Heart right ventricle (tissue), 16 donors: ENCODE measurements around the gene AGBL4. TPM values are rescaled to one million over a fixed set of nuclear protein-coding genes. Genes with fewer than 3 reads are reported as not detected.

Experiments used
- ATAC-seq, 8 donors: fragments of 200-7000 bp; cut with Tn5 transposase; one replicate each; pipeline ENCODE4 v1.9.1; 2020; ENCODE audit warnings: mild to moderate bottlenecking in 8 of 8, moderate library complexity in 8 of 8, moderate number of reproducible peaks in 1 of 8
- DNase-seq, 2 donors: peaks; one replicate each; pipeline ENCODE4 v3.0.0-alpha.2; 2020
- H3K27ac ChIP-seq, 10 donors: fragments of 200-600 bp; sonication (generic) in 2 of 10; one replicate each; pipeline versions ENCODE4 v1.5.0 to v1.8.0; 2020 to 2022; ENCODE audit warnings: mild to moderate bottlenecking in 3 of 10
- H3K27me3 ChIP-seq, 7 donors: fragments of 200-600 bp; one replicate each; pipeline ENCODE4 v1.8.0; 2021 to 2022; ENCODE audit warnings: mild to moderate bottlenecking in 2 of 7
- H3K36me3 ChIP-seq, 9 donors: fragments of 200-600 bp; sonication (generic) in 1 of 9; one replicate each; pipeline versions ENCODE4 v1.5.0 to v1.8.0; 2020 to 2022; ENCODE audit warnings: mild to moderate bottlenecking in 2 of 9
- H3K4me1 ChIP-seq, 9 donors: fragments of 200-600 bp; sonication (generic) in 1 of 9; one replicate each; pipeline versions ENCODE4 v1.5.0 to v1.8.0; 2020 to 2022; ENCODE audit warnings: mild to moderate bottlenecking in 4 of 9
- H3K4me3 ChIP-seq, 10 donors: fragments of 200-600 bp; sonication (generic) in 2 of 10; one replicate each; pipeline versions ENCODE4 v1.5.0 to v1.8.0; 2020 to 2022; ENCODE audit warnings: mild to moderate bottlenecking in 7 of 10, moderate library complexity in 2 of 10
- H3K9me3 ChIP-seq, 11 donors: fragments of 200-600 bp in 10 of 11; sonication (generic) in 2 of 11; one replicate each; pipeline versions ENCODE4 v1.5.0 to v1.8.0; 2013 to 2022; ENCODE audit warnings: mild to moderate bottlenecking in 2 of 11, control low read depth in 1 of 11, moderate library complexity in 1 of 11
- WGBS, 2 donors: extraction: QIAGEN DNeasy Blood & Tissue Kit; methylation state at CpG; one replicate each; pipeline ENCODE4 v1.1.7; 2013; ENCODE audit warnings: inconsistent platforms in 1 of 2; 5-methylcytosine and 5-hydroxymethylcytosine counted together
- intact Hi-C, 10 donors: fragments of 100-400 bp; cut with DNase I; formaldehyde crosslinking; loops; one replicate each; pipeline versions ENCODE4 v1.11.1 to v1.14.2; 2022
- polyA plus RNA-seq, 2 donors: library from polyadenylated mRNA; stranded (reverse); fragments of 200-250 nt; gene quantifications; one replicate each; pipeline ENCODE4 v1.2.3, GENCODE V29; 2013
- total RNA-seq, 10 donors: library from RNA; stranded (reverse); fragmentation: NEBNext Ultra II Directional in 3 of 10; extraction: Animal tissue kit (Norgen Biotek cat#: 25700) in 3 of 10; gene quantifications; one replicate each; pipeline versions ENCODE4 v1.2.1 to v1.2.4, GENCODE V29; 2021 to 2023
- TF ChIP-seq, protein P1 (sequence below), 9 donors: fragments of 200-600 bp; sonication (generic) in 2 of 9; IDR thresholded peaks; one replicate each; pipeline versions ENCODE4 v1.5.0 to v1.8.0; 2021 to 2022; ENCODE audit warnings: antibody characterized with exemption in 9 of 9, mild to moderate bottlenecking in 5 of 9, moderate library complexity in 1 of 9
- donor health status: Arrhythmogenic right ventricular cardiomyopathy.
- donor health status: ischemic (EF 13 %, LVEDD 7.1; RV severe dilation, severe dysfunction).
- donor health status: healthy with polysubstance abuse.
- donor health status: DM: no; HTN: yes; CAD: no.
- donor health status: DM: no; HTN: no; CAD: no.
- donor health status: ischemic (EF 25% LVEDD 6.9; RV normal size, moderate dysfunction).
- donor health status: ischemic (EF 25% LVEDD 5.7; RV mildly dilated, moderate dysfunction).
- donor health status: healthy.
- donor health status: DM: yes; HTN: yes; CAD: no.
- donor health status: Ischemic cardiomyopathy.
- donor health status: ischemic (EF 35%, LVEDD 5.7; RV mildly dilated, moderate dysfunction).
- donor health status: nonischemic (EF 11% LVEDD 7.7; RV severe dilation, severe dysfunction).
- donor health status: DM: yes; HTN: yes; CAD: no.
- donor health status: PGD.
- donor health status: ischemic (EF 29% LVEDD 5.4; RV normal size, mild dysfunction).
- donor health status: nonischemic (EF 23%, LVEDD 6.1; RV moderate dilation, normal function).

AGBL4 gene
- total and polyA plus RNA-seq, 12 donors: 0.04 to 0.93 (median 0.46) TPM; not detected in 2

DNA sequence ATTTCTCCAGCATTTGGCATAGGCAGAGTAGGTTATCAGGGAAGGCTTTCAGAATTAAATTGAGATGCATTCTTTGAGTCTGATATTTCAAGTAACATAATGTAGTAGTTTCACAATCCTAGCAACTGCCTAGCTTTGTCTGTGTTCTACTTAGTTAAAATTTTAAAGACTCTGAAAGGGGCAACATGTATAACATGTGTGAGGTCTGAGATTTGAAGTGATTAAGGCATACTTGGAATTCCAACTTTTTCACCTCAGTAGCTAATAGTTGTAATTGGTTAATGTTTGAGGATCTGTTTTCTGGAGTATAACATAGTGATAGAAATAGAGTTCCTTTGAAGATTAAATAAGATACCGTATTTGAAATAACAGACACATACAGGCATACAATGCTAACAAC, 911.8 kb downstream of the AGBL4 start:
- no peak overlapping the region for H3K27ac ChIP-seq
- TF ChIP-seq, protein P1, sequence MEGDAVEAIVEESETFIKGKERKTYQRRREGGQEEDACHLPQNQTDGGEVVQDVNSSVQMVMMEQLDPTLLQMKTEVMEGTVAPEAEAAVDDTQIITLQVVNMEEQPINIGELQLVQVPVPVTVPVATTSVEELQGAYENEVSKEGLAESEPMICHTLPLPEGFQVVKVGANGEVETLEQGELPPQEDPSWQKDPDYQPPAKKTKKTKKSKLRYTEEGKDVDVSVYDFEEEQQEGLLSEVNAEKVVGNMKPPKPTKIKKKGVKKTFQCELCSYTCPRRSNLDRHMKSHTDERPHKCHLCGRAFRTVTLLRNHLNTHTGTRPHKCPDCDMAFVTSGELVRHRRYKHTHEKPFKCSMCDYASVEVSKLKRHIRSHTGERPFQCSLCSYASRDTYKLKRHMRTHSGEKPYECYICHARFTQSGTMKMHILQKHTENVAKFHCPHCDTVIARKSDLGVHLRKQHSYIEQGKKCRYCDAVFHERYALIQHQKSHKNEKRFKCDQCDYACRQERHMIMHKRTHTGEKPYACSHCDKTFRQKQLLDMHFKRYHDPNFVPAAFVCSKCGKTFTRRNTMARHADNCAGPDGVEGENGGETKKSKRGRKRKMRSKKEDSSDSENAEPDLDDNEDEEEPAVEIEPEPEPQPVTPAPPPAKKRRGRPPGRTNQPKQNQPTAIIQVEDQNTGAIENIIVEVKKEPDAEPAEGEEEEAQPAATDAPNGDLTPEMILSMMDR (IDR thresholded peaks at IDR 0.05): no peak
- 83 to 95% methylated on average over 1 of the region's 1 CpG for WGBS, 2 donors
- peaks cover 0 to 28% (median 11%) of the 10 kb centered on the region in 11 donors for H3K9me3 ChIP-seq
- no peaks in the 10 kb centered on the region for H3K36me3 ChIP-seq
- intact Hi-C loops: no loop called here
- DNase-seq (no peak), ATAC-seq (no peak)
- no peaks in the 10 kb centered on the region for H3K4me1 ChIP-seq
- no peak overlapping the region for H3K4me3 ChIP-seq
- no peaks in the 10 kb centered on the region for H3K27me3 ChIP-seq

DNA sequence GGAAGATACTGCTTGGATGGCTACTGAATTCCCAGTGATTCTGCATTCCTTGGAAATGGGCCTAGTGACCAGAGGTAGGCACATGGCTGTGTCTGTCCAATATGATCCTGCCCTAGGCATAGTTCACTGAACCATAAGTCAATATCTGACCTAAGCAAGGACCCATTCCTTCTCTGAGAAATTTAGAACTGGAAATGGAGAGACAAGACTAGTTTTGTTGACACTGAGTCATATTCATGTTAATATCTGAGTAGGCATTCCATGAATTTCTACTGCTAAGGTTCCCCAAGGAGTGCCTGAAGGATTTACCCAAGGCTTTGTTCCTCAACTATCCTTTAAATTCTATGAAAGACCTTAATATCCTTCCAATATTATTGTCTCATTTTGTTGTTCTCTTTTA, 917.3 kb downstream of the AGBL4 start:
- ATAC-seq: no peak
- Histone ChIP-seq H3K4me1 (no peaks in the 10 kb centered on the region), H3K9me3 (no peaks in the 10 kb centered on the region), H3K4me3 (no peak overlapping the region), H3K27me3 (no peaks in the 10 kb centered on the region), H3K36me3 (no peaks in the 10 kb centered on the region), H3K27ac (no peak overlapping the region)
- TF ChIP-seq, protein P1 (IDR thresholded peaks at IDR 0.05): no peak
- intact Hi-C loops: no loop called here
- DNase-seq: no peak

DNA sequence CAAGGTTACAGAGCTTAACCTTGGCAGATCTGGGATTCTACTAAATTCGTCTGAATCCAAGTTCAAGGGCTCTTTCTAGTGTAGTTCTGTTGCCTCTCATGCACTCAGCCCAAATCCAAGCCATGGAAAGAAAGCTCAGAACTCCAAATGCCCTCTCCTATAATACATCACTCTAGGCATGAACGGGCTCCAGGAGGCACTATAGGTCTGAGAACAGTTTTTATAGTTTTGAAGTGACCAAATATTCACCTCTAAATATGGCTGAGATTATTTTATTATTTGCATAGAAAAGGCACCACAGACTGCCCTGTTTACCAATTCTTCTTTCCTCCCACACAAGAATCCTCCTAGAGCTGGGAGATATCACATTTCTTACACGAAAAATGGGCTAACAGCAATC, 919.2 kb downstream of the AGBL4 start:
- ATAC-seq (no peak), DNase-seq (no peak)
- Histone ChIP-seq H3K36me3 (no peaks in the 10 kb centered on the region), H3K4me1 (no peaks in the 10 kb centered on the region), H3K27me3 (no peaks in the 10 kb centered on the region), H3K9me3 (no peaks in the 10 kb centered on the region), H3K27ac (no peak overlapping the region), H3K4me3 (no peak overlapping the region)
- TF ChIP-seq, protein P1 (IDR thresholded peaks at IDR 0.05): no peak
- intact Hi-C loops: no loop called here
- 60% methylated on average over 3 of the region's 3 CpGs for WGBS, 2 donors

DNA sequence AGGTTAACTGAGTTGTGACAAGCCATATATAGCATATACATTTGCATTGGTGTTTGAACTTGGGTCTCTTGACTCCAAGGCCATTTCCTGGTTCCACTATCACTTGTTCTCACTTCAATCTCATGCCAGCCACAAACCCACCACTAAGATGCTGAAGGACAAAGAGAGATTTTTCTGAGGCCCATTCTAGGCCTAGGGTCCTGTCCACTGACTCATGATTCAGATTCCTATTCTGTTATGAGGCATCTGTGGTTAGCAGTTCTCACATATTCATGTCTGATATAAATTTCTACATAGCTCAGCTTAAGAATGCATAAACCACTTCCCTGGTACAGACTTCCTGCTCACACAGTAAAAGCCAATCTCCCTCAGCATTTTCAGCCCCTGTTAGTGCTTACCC, 921.0 kb downstream of the AGBL4 start:
- Histone ChIP-seq H3K4me1 (no peaks in the 10 kb centered on the region), H3K4me3 (no peak overlapping the region), H3K27ac (no peak overlapping the region), H3K36me3 (no peaks in the 10 kb centered on the region), H3K9me3 (no peaks in the 10 kb centered on the region), H3K27me3 (no peaks in the 10 kb centered on the region)
- TF ChIP-seq, protein P1 (IDR thresholded peaks at IDR 0.05): no peak
- no peak for DNase-seq
- ATAC-seq: no peak
- intact Hi-C loops: no loop called here

DNA sequence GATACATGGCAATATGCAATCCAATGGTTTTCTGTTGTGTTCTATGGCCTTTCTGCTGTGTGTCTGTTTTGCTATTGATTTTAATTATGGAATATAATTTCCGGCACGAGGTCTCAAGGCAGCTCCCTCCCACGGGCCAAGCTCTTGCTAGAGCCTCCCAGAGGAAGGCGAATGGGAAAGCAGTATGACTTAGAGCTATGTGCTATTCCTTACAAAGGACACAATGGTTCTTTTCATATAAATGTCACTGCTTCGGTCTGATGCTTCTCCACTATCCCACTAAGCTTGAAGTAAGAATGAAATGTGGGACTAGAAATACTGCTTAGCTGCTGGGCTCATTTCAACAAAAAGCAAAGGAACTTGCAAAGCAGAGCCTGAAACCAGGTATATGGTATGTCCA, 924.9 kb downstream of the AGBL4 start:
- WGBS, 2 donors: 74 to 84% methylated on average over 5 of the region's 5 CpGs
- Histone ChIP-seq H3K9me3 (peaks cover 0 to 4% (median 0%) of the 10 kb centered on the region in 11 donors), H3K36me3 (no peaks in the 10 kb centered on the region), H3K27ac (no peak overlapping the region), H3K4me3 (no peak overlapping the region), H3K4me1 (no peaks in the 10 kb centered on the region), H3K27me3 (no peaks in the 10 kb centered on the region)
- TF ChIP-seq, protein P1 (IDR thresholded peaks at IDR 0.05): no peak
- ATAC-seq: no peak
- DNase-seq: no peak
- intact Hi-C loops: no loop called here
